GM18858 (cell line): ENCODE measurements around the gene MISP.

Source experiments
- ATAC-seq: cut with Tn5 transposase; IDR thresholded peaks from one replicate; pipeline ENCODE4 v1.9.1; 2021; ENCODE audit not compliant: unreplicated experiment

MISP gene

DNA sequence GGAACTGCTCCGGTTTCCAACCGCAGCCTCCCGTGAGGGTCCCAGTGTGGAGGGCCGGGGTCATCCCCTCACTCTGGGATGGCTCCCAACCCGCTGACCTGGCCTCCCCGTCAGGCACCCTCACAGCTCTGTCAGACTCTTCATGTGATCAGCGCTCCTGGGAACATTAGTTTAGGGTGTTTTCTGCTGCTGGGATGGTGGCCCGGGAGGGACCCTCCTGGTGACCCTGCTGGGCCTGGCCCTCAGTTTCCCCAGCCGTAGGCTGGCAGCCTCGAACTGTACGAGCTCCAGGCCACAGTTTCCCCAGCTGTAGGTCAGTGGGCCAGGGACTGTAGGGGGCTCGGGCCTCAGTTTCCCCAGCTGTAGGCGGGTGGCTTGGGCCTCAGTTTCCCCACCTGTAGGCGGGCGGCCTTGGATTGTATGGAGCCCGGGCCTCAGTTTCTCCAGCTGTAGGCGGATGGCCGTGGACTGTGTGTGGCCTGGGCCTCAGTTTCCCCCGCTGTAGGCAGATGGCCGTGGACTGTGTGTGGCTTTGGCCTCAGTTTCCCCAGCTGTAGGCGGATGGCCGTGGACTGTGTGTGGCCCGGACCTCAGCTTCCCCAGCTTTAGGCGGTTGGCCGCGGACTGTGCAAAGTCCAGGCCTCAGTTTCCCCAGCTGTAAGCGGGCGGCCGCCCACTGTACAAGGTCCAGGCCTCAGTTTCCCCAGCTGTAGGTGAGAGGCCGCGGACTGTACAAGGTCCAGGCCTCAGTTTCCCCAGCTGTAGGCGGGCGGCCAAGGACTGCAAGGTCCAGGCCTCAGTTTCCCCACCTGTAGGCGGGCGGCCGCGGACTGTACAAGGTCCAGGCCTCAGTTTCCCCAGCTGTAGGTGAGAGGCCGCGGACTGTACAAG, 45.0 kb downstream of the MISP start:
- no peak for ATAC-seq

- peak; percentile 70 for ATAC-seq
These were observed 46.0 kb downstream of the MISP start, which contains the start of gene PTBP1 for GRCh38 chr19:796692-797527. TSS of gene PTBP1 (plus strand) at chr19:797452. CDS start at chr19:797498, 46 bp downstream.

DNA sequence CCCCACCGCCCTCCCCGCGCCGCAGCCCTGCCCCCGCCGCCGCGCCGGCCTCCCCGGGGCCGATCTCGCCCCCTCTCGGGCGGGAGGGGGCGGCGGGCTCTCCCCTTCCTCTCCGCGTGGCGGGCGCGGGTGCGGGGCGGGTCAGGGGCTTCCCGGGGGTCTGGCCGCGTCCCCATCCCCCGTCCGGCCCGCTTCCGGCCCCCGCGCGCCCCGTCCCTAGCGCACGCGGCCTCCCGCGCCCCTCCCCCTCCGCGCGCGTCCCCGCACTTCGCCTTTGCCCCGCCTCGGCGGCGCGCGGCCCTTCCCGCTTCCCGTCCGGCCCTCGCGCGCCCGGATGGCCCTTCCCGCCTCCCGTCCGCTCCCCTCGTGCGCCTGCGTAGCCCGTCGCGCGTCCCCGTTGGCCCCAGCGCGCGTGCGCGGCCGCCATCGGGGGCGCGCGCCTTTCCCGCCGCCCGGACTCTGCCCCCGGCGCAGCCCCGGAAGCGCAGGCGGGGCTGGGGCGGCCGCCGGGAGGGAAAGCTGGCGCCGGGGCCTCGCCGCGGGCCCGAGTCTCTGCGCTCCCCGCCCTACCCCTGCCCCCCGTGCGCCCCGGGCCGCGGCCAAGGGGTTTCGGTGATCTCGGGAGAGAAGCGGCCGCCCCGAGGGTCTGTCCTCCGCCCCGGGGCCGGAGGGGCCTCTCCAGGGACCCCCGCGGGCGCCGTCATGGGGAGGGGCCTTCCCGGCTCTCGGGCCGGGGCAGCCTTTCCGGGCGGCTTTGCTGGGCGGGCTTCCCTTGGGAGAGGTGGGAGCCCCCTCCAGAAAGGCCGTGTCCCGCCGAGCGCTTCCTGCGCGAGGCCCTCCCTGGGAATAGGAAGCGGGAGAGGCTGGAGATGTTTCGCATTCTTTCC, 46.9 kb downstream of the MISP start:
- ATAC-seq = peak; percentile 28

GRCh38 chr19:798415-799075, 47.6 kb downstream of the MISP start:
- ATAC-seq = no peak

GRCh38 chr19:799076-799881, 48.4 kb downstream of the MISP start:
- ATAC-seq = no peak

DNA sequence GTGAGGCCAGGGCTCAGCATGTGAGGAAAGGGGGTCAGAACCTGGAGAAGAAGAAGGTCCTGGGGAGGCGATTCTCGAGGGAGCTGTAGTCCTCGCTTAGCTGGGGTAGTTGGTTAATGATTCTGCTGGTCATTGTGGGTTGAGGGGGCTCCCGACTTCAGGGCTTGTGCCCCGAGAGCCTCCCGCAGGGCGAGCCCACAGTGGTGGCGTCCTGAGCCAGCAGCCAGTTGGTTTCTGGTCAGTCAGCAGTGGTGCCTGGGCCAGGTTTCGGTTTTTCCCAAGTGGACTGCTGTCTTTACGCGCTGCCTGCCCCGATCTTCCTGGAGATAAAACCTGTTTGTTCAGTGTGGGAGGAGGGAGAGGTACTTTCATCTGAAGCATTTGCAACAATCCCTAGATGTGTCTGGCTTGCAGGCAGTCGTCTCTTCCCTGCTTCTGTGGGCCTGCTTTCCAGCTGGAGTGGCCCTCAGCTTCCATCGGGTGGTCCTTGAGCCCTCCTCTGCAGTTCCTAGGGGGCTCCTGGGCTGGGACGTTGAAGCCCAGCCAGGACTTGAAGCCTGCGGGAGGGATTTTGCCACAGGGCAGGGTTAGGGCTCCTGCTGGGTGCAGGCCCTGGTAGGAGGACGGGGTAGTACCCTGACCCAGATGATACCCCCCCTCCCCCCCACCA, 49.6 kb downstream of the MISP start:
- no peak for ATAC-seq

DNA sequence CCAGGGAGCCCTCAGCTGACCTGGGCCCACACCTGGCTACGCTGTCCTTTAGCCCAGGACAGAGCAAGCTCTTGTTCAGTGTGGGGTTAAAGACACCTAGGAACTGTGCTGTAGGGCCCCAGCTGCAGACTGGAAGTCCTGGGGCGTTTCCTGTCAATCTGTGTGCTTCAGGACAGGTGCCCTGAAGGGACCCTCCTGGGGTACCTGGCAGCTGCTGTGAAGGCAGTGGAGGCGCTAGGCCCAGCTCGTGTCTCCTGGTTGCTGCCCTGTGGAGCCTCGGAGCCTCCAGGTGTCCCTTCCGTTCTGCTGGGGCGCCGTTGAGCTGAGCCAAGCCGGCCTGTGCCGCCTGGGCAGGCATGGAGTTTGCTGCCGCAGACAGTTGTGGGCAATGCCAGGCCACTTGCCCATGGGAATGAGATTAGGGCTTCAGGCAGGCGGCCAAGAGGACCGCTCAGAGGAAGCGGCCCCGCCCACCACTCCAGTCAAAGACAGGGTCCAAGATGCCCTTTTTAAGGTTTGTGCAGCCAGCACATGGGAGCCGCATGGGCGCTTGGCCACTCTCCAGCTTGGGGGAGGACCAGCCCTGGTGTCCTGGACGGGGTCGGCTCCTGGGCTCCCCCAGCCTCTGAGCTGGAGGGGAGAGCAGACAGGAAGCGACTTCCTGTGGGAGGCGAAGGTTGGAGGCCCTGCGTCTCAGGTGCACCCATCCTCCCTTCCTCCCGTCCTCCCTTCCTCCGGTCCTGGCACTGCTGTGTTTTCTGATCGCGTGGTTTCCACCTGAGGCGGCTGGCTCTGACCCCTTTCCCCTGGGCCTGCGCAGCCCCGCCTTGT, 50.3 kb downstream of the MISP start:
- ATAC-seq = no peak

DNA sequence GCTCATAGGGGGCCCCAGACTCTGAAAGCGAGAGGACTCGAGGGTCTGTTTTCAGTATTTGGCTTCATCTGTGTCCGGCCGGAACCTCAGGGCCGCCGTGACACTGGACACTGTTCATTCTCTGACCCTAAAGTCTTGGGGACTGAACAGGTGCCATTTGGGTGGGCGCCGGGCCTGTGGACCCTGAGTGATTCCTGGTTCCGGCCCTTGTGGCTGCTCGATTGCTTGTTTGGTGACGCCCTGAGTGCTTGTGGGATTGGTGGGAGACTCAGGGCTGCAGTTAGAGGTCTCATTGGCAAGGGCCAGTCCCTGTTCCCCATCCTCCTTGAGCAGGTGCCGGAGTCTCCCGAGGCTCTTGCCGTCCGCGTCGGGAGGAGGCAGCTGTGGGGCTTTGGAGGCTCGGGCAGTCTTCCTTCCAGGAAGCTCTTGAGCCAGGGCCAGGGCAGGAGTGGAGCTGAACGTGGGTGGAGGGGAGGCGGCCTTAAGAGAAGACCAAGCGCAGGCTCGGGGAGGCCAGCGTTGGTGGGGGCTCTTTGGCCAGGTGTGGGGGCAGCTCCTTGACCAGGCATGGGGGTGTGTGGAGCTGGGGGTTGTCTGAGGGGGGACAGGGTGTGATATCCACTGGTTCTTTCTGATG, 51.1 kb downstream of the MISP start:
- ATAC-seq = no peak

GRCh38 chr19:802498-803098, 51.7 kb downstream of the MISP start:
- no peak for ATAC-seq

DNA sequence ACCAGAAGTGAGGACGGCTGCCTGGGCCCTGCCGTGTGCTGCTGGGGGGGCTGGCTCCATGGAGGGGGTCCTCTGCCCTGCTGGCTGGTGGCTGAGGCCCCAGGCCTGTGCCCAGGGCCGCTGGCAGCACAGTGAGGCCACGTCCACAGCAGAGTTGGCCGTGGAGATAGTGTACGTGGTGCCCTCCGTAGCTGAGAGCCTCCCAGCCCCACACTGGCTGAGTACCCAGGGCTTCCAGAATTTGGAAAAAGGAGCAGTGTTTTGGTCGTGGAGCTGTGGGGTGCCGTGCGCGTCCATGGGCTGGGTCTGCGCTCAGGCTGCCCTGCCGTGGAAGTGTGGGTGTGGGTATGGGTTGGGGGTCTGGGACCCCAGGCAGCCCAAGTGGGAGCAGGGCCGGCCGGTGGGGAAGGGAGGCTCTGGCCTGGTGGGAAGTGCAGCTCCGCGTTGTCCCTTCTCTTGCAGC, 52.2 kb downstream of the MISP start:
- ATAC-seq = no peak

- ATAC-seq = no peak
These were observed 52.9 kb downstream of the MISP start for GRCh38 chr19:803686-804418.

DNA sequence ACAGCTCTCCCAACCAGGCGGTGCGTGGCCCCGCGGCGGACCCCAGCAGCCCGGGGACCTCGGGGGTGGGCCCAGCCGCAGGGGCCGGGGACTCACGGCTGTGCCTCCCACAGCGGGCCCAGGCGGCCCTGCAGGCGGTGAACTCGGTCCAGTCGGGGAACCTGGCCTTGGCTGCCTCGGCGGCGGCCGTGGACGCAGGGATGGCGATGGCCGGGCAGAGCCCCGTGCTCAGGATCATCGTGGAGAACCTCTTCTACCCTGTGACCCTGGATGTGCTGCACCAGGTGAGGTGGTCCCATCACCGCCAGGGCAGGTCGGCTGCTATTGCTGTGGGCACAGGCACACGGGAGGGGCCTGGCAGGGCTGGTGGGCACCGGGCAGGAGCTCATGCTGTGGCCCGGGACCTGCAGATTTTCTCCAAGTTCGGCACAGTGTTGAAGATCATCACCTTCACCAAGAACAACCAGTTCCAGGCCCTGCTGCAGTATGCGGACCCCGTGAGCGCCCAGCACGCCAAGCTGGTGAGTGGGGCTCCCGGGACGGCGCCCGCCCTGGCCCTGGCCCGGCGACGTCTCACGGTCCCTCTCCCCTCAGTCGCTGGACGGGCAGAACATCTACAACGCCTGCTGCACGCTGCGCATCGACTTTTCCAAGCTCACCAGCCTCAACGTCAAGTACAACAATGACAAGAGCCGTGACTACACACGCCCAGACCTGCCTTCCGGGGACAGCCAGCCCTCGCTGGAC, 53.7 kb downstream of the MISP start:
- no peak for ATAC-seq

GRCh38 chr19:805166-805551, 54.2 kb downstream of the MISP start:
- ATAC-seq = no peak

DNA sequence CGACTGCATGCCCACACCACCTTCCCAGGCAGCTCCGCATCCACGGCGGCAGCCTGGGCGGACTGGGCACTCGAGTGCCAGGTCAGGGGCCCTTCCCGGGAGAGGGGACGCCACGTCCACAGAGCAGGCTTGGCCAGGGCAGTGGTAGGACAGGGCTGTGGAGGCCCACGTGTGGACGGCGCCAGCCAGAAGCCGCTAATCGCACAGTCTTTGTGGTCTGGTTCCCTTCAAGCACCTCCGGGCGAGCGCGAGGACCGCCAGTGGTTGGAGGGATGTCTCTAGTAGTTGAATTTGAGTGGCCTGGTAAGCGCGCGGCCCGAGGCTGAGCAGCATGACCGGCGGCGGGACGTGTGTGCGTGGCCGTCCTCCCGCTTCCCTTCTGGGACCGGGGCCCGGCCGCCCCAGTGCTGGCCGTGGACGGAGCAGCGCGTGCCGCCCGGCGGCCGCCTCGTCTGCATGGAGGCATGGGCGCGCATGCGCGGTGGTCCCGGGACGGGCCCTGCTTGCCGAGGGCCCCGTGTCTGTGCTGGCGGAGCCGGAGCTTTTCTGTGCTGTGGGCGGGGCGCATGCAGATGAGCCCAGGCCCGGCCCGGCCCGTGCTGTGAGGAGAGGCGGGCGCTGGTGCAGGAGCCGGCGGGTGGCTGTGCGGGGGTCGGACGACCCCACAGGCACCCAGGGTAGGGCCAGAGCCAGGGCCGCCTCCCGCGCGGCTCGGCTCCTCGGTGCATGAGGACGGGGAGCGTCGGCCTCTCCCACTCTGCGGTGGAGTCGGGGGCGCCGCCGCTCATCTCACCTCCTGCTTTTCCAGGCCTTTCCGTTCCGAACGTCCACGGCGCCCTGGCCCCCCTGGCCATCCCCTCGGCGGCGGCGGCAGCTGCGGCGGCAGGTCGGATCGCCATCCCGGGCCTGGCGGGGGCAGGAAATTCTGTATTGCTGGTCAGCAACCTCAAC, 55.0 kb downstream of the MISP start:
- ATAC-seq = no peak
